Measurements from ENCODE around the gene EGFR. TPM values are rescaled to one million over a fixed set of nuclear protein-coding genes. Genes with fewer than 3 reads are reported as not detected.

The EGFR gene
- total RNA-seq, 4 donors from 2014 or later, result 224 to 292 (median 233) TPM

DNA sequence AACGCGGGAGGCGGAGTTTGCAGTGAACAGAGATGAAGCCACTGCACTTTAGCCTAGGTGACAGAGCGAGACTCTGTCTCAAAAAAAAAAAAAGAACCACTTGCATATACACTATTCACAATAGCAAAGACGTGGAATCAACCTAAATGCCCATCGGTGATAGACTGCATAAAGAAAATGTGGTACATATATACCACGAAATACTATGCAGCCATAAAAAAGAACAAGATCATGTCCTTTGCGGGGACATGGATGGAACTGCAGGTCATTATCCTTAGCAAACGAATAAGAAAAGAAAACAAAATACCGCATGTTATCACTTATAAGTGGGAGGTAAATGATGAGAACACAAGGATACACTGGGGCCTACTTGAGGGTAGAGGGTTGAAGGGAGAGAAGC is 39.5 kb downstream of the EGFR start:
- H3K4me3 ChIP-seq (ENCODE audit: low read depth, poor library complexity, severe bottlenecking), result no peak overlapping the region
- TF ChIP-seq POLR2A (IDR thresholded peaks at IDR 0.05) (no peak), CTCF (IDR thresholded peaks at IDR 0.05) (no peak)
- intact Hi-C loops (cut with DNase I; ENCODE audit: low total_unique reads), result no loop called here
- 94 to 95% methylated on average over 10 of the region's 10 CpGs for WGBS, 2 donors
- no peak for DNase-seq (ENCODE audit: low spot score in 2 of 2)

- no peak for TF ChIP-seq POLR2A (IDR thresholded peaks at IDR 0.05)
- intact Hi-C loops (cut with DNase I; ENCODE audit: low total_unique reads), result no loop called here
- 74 to 77% methylated on average over 2 of the region's 2 CpGs for WGBS, 2 donors
- H3K4me3 ChIP-seq (ENCODE audit: low read depth, poor library complexity, severe bottlenecking), result no peak overlapping the region
- no peak for DNase-seq (ENCODE audit: low spot score in 2 of 2)
Observed at GRCh38 chr7:55059021-55059420, 40.2 kb downstream of the EGFR start.

- no peak for TF ChIP-seq POLR2A (IDR thresholded peaks at IDR 0.05)
- TF ChIP-seq CTCF (IDR thresholded peaks at IDR 0.05), result no peak
- 81 to 90% methylated on average over 2 of the region's 2 CpGs for WGBS, 2 donors
- DNase-seq (ENCODE audit: low spot score in 2 of 2), result no peak
- H3K4me3 ChIP-seq (ENCODE audit: low read depth, poor library complexity, severe bottlenecking), result no peak overlapping the region
- intact Hi-C loops (cut with DNase I; ENCODE audit: low total_unique reads), result no loop called here
Observed at GRCh38 chr7:55060085-55060484, 41.3 kb downstream of the EGFR start.

GRCh38 chr7:55060636-55061022 is 41.8 kb downstream of the EGFR start:
- 55 to 61% methylated on average over 6 of the region's 6 CpGs for WGBS, 2 donors
- no peak for DNase-seq (ENCODE audit: low spot score in 2 of 2)
- TF ChIP-seq POLR2A (IDR thresholded peaks at IDR 0.05) (no peak), CTCF (IDR thresholded peaks at IDR 0.05) (no peak)
- intact Hi-C loops (cut with DNase I; ENCODE audit: low total_unique reads), result no loop called here
- no peak overlapping the region for H3K4me3 ChIP-seq (ENCODE audit: low read depth, poor library complexity, severe bottlenecking)

DNA sequence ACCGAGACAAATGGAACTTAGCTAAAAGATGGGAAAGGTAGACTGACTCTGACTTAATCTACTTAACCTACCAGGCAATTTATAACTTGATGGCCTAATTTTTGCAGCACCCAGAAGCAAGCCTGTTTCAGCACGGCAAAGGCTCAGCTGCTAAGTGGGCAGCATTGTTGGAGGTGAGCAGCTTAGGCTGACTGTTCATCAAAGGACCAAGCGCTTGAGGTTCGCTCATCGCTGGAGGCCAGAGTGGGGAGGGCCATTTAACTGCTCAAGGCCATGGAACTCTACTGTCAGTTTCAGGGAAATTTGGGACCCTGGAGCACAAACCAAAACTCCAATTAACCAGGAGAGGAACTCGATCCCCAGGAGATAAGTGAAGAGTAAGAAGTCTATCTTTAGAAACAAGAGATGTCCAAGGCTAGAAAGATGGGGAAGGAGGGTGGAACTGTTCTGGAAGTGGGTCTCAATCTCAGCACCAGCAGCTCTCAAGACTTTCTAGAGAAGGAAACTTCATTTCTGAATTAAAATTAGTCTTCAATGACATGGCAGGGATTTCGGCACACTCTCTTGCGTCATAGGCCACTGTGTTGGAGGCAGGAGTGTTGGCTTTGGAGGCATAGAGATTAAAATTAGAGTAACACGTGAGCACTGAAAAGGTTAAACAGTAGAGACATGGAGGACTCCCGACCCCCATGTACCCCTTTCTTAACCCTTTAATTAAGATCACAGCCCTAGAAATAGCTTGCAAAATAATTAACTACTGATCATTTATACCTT is 43.1 kb downstream of the EGFR start:
- WGBS, 2 donors, result 65 to 77% methylated on average over 8 to 10 of the region's 10 CpGs
- intact Hi-C loops (cut with DNase I; ENCODE audit: low total_unique reads), result no loop called here
- TF ChIP-seq POLR2A (IDR thresholded peaks at IDR 0.05) (no peak), CTCF (IDR thresholded peaks at IDR 0.05) (no peak)
- no peak overlapping the region for H3K4me3 ChIP-seq (ENCODE audit: low read depth, poor library complexity, severe bottlenecking)
- no peak for DNase-seq (ENCODE audit: low spot score in 2 of 2)

DNA sequence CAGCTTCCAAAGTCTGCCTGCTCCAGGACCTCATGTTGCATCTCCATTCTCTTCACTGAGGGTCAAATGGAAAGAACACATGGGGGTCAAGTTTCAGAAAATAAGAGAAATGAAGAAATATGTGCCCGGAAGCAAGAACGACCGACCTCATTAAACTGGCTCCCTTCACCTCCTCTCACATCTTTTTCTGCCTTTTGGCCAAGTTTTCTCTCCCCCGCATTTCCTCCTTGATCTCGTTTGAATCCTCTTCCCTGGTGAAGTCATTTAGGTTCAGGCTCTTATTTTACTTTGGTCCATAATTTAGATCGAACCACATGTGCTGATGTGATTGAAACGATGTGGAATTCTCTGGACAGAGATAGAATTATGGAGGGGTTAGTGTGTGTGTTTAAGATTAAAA is 44.2 kb downstream of the EGFR start:
- no peak for DNase-seq (ENCODE audit: low spot score in 2 of 2)
- 74 to 87% methylated on average over 7 of the region's 7 CpGs for WGBS, 2 donors
- intact Hi-C loops (cut with DNase I; ENCODE audit: low total_unique reads), result no loop called here
- no peak overlapping the region for H3K4me3 ChIP-seq (ENCODE audit: low read depth, poor library complexity, severe bottlenecking)
- TF ChIP-seq CTCF (IDR thresholded peaks at IDR 0.05) (no peak), POLR2A (IDR thresholded peaks at IDR 0.05) (no peak)

Measured in lower leg skin (tissue), 4 donors.